Kidney epithelial cell (primary cell): ENCODE results near the gene CEP41. TPM values are rescaled to one million over a fixed set of nuclear protein-coding genes. Genes with fewer than 3 reads are reported as not detected.

Experiments
- DNase-seq: peaks from one replicate; pipeline ENCODE4 v3.0.0-alpha.2; 2010; ENCODE audit warnings: low read depth
- H3K27me3 ChIP-seq: 2 replicates; pipeline ENCODE4 v1.6.0; 2011; ENCODE audit warnings: low read length; ENCODE audit not compliant: control insufficient read depth, insufficient read depth
- H3K36me3 ChIP-seq: 2 replicates; pipeline ENCODE4 v1.5.1; 2011; ENCODE audit warnings: low read length; ENCODE audit not compliant: control insufficient read depth, insufficient read depth
- H3K4me3 ChIP-seq: 2 replicates; pipeline ENCODE4 v1.5.1; 2011; ENCODE audit warnings: low read depth, mild to moderate bottlenecking, control low read depth, low read length
- total RNA-seq: library from RNA; depleted of rRNA; stranded (reverse); fragments of >200 nt; gene quantifications from 2 replicates; pipeline ENCODE4 v1.2.3, GENCODE V29; 2015
- TF ChIP-seq, protein P1 (sequence below): IDR thresholded peaks from 2 replicates; pipeline ENCODE4 v1.5.1; 2011; ENCODE audit warnings: mild to moderate bottlenecking, moderate library complexity, low read length, control low read depth, inconsistent platforms; ENCODE audit not compliant: insufficient read depth, poor library complexity, severe bottlenecking

The CEP41 gene
- total RNA-seq, 1 donor from 2014 or later, result 27.8 TPM

- no peak overlapping the region for H3K4me3 ChIP-seq
- no peak for DNase-seq
- TF ChIP-seq, protein P1, sequence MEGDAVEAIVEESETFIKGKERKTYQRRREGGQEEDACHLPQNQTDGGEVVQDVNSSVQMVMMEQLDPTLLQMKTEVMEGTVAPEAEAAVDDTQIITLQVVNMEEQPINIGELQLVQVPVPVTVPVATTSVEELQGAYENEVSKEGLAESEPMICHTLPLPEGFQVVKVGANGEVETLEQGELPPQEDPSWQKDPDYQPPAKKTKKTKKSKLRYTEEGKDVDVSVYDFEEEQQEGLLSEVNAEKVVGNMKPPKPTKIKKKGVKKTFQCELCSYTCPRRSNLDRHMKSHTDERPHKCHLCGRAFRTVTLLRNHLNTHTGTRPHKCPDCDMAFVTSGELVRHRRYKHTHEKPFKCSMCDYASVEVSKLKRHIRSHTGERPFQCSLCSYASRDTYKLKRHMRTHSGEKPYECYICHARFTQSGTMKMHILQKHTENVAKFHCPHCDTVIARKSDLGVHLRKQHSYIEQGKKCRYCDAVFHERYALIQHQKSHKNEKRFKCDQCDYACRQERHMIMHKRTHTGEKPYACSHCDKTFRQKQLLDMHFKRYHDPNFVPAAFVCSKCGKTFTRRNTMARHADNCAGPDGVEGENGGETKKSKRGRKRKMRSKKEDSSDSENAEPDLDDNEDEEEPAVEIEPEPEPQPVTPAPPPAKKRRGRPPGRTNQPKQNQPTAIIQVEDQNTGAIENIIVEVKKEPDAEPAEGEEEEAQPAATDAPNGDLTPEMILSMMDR, result no peak
Measured at GRCh38 chr7:130349911-130350782, 90.7 kb downstream of the CEP41 start.

DNA sequence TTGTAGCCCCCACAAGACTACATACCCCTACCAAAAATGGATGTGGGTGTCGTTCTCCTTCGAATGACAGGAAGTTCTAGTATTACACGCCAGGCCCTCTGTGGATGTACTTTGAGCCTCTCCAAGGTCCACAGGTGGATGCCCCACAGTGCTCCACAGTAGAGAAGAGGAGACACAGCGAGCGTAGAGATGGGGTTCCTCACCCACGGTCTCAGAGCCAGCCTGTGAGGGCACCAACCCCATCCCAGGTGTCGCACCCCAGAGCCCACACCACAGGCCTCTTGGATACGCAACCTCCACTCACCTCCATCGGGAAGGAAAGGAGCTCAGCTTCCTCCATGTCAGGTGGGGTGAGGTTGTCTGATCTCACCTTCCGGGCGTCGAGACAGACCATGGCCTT lies 93.9 kb downstream of the CEP41 start:
- TF ChIP-seq, protein P1, result no peak
- no peak for DNase-seq
- no peaks in the 10 kb centered on the region for H3K27me3 ChIP-seq
- no peaks in the 10 kb centered on the region for H3K36me3 ChIP-seq
- H3K4me3 ChIP-seq, result no peak overlapping the region

More at GRCh38 chr7:130349911-130350782, 90.7 kb downstream of the CEP41 start:
- no peaks in the 10 kb centered on the region for H3K27me3 ChIP-seq
- H3K36me3 ChIP-seq, result no peaks in the 10 kb centered on the region

GRCh38 chr7:130346177-130346905 lies 94.5 kb downstream of the CEP41 start:
- no peak for DNase-seq
- H3K4me3 ChIP-seq, result no peak overlapping the region
- no peaks in the 10 kb centered on the region for H3K27me3 ChIP-seq
- TF ChIP-seq, protein P1, result no peak
- H3K36me3 ChIP-seq, result no peaks in the 10 kb centered on the region

DNA sequence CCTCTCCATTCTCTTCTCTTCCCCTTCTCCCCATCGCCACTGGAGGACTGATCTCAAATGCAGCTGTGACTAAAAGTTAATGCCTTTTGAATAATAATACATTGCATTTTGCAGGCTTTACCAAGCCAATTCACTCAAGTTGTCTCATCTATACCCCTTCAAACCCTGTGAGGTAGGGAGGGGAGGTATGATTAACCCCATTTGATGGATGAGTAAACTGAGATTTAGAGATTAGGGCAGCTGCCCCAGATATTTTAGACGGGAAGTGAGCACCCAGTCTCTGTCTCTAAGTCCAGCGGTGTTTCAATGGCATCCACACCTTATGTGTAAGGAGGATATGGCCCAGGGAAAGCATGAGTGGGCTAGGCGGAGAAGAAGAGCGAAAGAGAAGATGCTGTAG lies 95.1 kb downstream of the CEP41 start:
- Histone ChIP-seq H3K27me3 (no peaks in the 10 kb centered on the region), H3K4me3 (no peak overlapping the region), H3K36me3 (no peaks in the 10 kb centered on the region)
- no peak for DNase-seq
- TF ChIP-seq, protein P1, result no peak

- no peak for DNase-seq
- no peak overlapping the region for H3K4me3 ChIP-seq
- H3K36me3 ChIP-seq, result no peaks in the 10 kb centered on the region
- no peaks in the 10 kb centered on the region for H3K27me3 ChIP-seq
- TF ChIP-seq, protein P1, result no peak
Measured at GRCh38 chr7:130345136-130345535, 95.7 kb downstream of the CEP41 start.
